ENCODE data around the gene GHRHR.

The GHRHR gene

GRCh38 chr7:30969604-30969970, 5.8 kb downstream of the GHRHR start:
- no peak for DNase-seq

- DNase-seq, result no peak
Measured at GRCh38 chr7:30970074-30970473, 6.3 kb downstream of the GHRHR start.

DNA sequence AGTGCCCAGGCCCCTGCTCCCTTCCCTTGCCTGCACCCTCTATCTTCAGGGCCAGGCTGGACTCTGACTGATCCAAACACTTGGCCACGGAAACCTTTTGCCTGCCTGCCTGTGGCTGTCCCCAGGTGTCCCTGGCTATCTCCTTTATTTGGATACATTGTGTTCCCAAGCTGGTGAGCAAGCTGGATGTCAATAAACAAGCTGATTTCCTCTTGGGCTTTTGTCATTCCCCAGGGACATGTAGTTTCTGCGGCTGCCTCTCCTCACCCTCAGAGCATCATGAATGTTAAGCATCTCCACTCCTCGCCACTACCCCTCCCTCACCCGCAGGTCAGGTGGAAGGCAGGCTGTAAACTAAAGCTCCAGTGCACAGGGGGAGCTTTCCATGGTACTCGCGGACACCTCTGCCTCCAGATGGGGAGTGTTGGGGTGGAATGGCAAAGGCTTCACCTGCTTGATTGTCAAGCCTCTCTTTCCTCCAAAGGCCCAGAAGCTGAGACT, 6.9 kb downstream of the GHRHR start:
- no peak for DNase-seq

- DNase-seq, result no peak
Measured at GRCh38 chr7:30971440-30971839, 7.7 kb downstream of the GHRHR start.

- no peak for DNase-seq
Measured at GRCh38 chr7:30971840-30972563, 8.2 kb downstream of the GHRHR start.

DNA sequence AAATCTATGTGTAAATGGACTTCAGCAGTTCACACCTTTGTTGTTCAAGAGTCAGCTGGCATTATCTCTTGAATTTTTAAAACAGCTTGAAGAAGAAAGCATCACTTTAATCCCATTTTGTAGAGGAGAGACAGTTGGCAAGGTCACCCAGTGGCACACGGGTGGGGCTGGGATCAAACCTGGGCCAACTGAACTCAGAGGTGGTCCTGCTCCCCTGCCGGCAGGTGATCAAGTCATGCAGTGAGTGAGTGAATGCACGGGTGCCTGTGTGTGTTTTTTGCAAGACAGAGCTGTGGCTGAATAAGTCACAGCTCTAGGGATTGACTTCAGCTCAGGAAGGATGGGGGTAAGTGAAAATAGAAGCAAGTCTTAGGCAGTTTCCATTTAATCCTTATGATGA, 9.5 kb downstream of the GHRHR start:
- DNase-seq, result no peak

GRCh38 chr7:30973791-30974604, 10.2 kb downstream of the GHRHR start:
- DNase-seq, result no peak

DNA sequence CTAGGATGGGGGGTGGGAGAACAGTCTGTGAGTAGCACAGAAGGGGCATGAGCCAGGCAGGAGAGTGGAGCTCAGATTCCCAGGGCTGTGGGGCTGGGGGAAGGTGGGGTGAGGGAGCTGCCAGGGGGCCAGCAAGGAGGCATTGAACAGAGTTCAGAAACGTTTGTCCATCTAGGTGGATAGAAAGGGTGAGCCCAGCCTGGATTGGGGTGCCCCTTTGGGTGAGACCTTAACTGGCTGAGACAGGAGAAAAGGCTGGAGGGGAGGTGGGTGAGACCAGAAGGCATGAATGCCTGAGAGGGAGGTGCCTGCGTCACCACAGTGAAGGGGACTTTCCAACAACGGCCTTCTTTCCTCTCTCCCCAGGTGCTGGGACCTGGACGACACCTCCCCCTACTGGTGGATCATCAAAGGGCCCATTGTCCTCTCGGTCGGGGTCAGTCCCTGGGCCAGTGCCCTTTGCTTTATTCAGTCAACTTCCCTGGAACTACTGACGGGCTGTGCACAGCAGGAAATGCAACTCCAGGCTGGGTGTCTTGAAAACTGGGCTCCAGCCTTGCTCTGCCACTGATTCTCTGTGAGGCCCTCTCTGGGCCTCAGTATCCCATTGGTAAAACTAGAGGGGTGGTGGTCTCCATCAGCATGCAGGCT, 11.0 kb downstream of the GHRHR start:
- DNase-seq, result peak; percentile 81

DNA sequence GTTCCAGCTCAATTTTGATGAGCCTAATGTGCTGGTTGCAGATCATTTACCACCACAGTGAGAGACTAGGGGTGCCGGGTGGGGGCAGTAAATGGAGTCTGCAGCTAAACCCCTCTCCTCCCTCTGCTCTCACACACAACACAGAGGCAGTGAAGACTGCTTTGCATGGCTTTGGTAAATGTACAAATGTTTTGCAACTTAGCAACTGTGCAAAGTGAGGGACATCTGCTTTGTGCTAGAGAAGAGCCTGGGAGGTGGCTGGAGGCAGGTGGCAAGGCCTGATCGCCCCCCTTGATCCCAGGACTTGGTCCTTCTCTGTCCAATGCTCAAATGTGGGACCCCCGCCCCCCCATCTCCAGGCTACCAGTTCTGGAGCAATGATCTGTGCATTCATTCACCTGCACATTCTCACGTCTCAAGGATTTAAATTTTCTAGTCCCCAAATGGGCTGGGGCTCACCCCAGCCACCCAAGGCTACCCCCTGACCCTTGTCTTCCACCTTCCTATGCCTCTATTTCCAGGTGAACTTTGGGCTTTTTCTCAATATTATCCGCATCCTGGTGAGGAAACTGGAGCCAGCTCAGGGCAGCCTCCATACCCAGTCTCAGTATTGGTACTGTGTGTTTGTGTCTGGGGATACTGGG, 11.6 kb downstream of the GHRHR start:
- no peak for DNase-seq

DNA sequence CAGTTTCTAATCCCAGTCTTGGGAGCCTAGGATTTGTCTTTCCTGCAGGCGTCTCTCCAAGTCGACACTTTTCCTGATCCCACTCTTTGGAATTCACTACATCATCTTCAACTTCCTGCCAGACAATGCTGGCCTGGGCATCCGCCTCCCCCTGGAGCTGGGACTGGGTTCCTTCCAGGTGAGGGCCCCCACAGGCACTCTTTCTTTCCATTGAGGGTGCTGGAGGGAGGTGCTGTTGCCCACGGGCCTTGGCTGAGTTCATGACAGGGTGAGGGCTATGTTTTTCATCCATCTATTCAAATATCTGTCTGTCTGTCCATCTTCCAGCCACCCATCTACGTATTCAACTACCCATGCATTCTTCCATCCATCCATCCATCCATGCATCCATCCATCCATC, 12.6 kb downstream of the GHRHR start:
- DNase-seq, result no peak

GRCh38 chr7:30977222-30977621, 13.5 kb downstream of the GHRHR start:
- no peak for DNase-seq

GRCh38 chr7:30977896-30978564, 14.3 kb downstream of the GHRHR start:
- peak; percentile 19 for DNase-seq

GRCh38 chr7:30979027-30979426, 15.3 kb downstream of the GHRHR start:
- no peak for DNase-seq

GRCh38 chr7:30980194-30980593, 16.4 kb downstream of the GHRHR start:
- DNase-seq, result no peak

DNA sequence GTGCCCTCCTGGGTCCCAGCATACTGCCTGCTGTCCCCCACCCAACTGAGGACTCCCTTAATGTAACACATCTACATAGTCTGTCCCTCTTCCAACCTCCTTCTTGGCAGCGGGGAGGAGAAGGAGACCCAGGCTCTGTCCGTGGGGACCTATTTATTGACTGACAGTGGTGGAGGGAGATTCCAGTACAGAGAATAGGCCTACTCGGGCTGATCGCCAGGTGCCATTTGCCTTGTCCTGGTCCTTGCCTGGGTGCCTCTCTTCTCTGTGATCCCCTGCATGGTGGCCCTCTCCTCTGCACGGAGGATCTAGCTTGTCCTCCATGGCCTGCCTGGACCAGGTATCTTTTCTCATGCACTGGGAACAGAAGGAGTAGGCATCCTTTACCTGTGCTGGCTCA, 17.0 kb downstream of the GHRHR start:
- no peak for DNase-seq

GRCh38 chr7:30983042-30983913, 19.5 kb downstream of the GHRHR start:
- peak; percentile 85 for DNase-seq

DNA sequence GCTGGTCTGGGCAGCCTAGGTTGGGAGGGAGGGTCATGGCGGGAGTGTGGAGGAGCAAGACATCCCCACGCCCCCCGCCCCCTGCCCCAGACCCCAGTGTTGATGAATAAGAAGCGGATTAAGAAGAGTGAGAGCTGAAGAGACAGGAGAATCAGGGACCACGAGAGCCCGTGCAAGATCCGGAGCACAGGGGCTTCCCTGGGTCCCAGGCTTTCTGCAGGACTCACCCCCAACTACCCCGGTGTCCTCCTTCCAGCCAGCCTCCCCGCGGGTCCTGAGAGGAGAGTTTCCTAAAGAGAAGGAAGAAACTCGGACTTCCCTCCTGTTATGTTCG, 20.1 kb downstream of the GHRHR start:
- no peak for DNase-seq

GRCh38 chr7:30984359-30985107, 20.8 kb downstream of the GHRHR start:
- DNase-seq, result peak; percentile 7

- no peak for DNase-seq
Measured at GRCh38 chr7:30985756-30986155, 22.0 kb downstream of the GHRHR start.

DNA sequence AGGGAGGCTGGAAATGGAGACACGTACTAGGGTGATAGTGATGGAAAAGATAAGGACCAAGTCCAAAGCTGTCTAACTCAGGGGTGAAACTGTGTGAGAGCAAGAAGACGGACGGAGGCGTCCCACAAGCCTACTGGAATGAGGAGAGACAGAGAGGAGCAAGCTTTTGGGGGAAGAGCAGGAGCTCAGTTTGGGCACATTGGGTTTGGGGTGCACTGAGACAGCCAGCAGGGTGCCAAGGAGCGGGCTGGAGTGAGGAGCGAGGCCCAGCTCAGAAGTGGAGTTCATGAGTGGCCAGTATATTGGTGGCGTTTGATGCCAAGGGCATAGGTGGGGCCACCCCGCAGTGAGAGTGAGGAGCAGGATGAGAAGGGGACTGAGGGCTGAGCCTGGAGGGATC, 22.6 kb downstream of the GHRHR start:
- DNase-seq, result no peak

GRCh38 chr7:30986738-30987137, 23.0 kb downstream of the GHRHR start:
- DNase-seq, result no peak
